Tongue (tissue), 2 donors: Measurements from ENCODE around the gene RNF166. TPM values are rescaled to one million over a fixed set of nuclear protein-coding genes. Genes with fewer than 3 reads are reported as not detected.

Experiments
- DNase-seq: peaks from one replicate; pipeline ENCODE4 v3.0.0-alpha.2; 2015
- total RNA-seq: library from RNA; depleted of rRNA; stranded (reverse); fragments of >200 nt; gene quantifications from one replicate; pipeline ENCODE4 v1.2.3, GENCODE V29; 2014

Gene RNF166
- total RNA-seq, 1 donor from 2014 or later = 20.0 TPM

DNA sequence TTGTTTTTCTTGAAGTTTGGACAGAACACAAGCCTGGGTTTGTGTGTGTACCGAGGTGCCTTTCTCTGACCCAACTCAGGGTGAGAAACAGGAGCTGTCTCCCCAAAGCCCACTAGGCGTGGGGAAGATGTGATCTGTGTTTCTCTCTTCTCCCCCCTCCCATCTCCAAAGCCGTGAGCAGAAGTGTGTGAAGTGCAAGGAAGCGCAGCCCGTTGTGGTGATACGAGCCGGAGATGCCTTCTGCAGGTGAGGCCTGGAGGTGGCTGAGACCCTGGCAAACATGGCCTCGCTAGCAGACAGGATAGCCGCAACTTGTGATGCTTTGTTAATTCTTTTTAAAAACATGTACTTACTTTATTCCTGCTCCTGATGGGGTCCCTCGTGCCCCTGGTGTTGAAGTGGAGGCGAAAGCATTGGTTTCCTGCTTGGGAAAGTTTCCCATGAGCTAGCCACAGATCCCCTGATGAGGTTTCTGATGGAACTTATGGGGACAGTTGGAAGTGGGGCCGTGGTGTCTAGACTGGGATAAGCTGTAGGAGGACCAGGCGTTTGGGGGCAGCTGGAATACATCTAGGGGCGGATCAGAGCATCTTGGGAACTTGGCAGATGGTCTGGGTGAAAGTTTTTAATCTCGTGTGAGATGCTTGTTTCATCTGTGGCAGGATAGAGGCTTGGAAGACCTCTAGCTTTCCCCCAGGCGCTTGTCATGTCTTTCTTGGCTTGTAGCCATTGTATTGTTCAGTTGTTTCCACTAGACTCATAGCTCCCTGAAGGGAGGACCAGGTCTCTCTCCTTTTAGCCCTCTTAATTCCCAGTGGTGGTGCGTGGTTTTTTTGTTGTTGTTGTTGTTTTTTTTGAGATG is 988 bp upstream of the RNF166 start:
- no peak for DNase-seq

DNA sequence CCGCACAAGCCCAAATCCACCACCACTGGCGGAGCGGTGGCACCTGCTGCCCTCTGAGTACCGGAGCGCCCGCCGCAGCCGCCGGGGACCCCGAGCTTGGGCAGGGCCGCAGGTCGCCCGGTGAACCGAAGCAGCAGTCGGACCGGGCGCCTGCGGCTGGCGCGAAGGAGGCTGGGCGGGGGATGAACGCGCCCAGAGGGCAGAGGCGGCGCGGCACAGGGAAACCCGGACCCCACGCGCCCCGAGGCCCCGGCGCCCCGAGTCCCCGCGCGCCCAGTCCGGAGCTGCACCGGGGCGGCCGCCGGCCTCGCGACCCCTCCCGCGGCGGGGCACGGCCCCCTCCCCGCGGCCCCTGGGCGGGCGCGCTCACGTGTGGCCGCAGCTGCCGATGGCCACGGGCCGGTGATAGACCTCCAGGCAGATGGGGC is 393 bp downstream of the RNF166 start:
- no peak for DNase-seq

DNA sequence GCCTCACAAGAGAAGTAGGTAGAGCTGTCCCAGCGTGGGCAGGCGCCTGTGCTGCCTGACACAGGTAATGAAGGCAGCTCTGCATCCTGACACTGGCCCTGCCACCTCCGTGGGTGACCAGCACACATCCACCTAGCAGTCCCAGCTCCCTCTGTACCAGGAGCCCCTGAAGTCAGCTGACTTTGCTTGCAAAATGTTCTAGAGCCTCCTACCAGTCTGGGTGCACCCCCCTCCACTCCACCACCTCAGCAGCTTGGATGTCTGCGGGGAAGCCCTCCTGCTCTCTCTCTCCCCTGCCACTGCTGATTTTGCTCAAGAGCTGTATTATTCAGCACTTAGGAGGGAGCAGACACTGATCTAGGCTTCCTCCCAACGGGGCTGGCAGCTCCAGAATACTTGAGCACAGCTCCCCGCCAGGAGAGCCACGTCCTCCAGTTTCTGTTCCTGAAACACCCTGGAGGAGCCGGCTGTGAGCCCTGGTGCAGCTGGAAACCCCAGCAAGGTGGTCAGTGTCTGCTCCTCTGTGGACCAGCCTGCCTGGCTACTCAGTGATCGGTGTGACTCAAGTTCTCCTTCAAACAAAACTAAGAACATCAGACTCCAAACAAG is 1.0 kb downstream of the RNF166 start:
- no peak for DNase-seq

DNA sequence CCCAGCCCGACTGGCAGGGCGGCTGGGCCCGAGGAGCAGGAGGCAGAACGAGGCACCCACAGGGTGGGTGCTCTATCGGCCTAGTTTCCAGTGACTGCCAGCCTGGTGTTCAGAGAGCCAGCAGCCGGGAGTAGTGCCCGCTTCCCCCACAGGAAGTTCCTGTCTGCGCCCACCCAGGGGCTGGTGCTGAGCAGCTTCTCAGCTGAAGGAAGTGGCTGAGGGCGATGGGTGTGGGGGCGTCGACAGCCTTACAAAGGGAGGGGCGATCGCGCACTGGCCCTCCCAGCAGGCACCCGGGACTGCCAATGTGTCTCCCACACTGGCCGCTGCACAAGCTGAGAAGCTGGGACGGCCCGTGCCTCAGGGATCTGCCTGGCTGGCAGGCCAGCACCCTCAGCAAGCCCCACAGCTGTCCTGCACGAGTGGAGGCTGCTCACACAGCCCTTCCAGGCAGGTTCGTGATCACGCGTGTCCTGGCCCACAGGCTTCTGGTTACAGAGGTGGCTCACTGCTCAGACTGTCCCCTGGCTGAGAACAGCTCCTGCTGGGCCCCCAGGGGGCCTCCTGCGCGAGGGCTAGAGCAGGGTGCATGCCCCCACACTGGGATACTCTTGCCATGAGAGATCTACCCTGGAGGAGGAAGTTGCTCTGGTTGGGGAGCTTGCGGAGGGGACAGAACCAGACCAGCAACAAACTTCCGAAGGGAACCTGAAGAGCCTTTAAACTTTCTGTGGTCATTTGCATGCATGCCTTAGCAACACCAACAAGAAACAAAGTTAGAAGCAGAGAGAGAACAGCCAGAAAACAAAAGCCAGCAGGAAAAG is 2.5 kb downstream of the RNF166 start:
- DNase-seq = no peak

DNA sequence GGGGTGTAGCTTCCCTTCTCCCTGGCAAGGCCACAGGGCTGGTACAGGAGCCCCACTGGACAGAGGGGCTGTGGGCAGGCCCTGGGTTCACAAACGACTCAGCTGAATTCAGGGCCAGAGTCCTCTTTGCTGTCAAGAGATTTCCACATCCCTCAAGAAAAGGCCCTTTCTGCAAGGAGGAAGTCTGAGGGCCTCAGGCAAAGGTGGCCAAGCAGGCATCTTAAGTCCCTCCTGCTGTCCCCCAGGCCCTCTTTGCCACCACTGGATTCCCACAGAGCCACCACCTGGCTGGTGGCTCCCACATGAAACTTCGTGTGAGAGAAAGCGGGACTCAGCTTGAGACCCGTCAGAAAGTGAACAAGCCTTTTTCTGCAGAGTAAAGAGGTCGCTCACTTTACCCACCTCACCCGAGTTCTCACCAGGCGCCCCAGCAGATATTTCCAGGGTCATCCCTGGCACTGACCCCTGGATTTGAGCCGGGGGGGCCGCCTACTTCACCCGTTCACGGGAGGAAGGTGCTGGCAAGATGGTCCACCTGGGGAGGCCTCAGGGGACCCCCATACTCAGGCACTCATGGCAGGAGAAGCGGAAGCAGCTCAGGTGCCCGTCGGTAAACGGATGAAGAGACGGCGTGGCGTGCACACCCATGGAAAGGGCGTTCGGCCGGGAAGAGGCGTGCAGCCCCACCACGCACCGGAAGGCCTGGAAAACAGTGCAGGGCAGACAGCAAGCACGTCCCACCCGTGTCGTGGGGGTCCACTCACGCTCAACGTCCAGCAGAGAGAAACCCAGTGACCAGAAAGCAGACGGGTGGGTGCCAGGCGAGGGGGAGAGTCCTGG is 3.6 kb downstream of the RNF166 start:
- no peak for DNase-seq

DNA sequence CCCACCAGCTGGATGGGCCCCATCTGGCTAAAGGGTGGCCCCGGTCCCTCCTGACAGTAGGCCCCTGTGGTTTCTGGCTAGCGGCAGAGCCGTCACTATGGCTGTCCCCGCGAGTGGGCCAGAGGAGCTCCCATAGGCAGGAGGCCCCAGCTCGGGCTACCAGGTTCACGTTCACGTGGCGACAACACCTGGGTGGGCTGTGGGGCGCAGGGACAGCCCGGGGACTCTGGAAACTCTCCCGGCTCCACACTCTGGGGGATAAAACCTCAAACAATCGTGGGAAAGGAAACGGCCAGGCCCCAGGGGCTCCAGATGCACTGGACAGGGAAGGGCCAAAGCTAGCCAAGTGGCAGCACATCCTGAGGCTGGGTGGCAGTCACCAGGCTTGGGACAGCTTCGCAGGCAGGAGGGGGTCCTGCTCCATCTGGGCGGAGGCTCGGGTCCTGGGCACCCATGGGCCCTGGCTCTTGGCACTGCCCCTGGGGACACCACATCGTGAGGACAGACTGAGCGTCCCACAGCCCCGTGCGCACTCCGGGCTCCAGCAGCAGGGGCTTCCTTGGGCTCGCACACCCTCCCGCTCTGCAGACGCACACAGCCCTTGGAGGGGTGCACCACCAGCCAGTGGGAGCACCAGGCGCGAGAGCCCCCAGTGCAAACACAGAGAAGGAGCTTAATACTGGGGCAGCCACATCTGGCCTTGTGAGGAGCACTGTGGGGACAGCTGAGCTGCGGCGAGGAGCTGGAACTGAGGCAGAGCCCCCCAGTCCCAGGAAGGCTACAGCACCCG is 4.4 kb downstream of the RNF166 start:
- DNase-seq = no peak

DNA sequence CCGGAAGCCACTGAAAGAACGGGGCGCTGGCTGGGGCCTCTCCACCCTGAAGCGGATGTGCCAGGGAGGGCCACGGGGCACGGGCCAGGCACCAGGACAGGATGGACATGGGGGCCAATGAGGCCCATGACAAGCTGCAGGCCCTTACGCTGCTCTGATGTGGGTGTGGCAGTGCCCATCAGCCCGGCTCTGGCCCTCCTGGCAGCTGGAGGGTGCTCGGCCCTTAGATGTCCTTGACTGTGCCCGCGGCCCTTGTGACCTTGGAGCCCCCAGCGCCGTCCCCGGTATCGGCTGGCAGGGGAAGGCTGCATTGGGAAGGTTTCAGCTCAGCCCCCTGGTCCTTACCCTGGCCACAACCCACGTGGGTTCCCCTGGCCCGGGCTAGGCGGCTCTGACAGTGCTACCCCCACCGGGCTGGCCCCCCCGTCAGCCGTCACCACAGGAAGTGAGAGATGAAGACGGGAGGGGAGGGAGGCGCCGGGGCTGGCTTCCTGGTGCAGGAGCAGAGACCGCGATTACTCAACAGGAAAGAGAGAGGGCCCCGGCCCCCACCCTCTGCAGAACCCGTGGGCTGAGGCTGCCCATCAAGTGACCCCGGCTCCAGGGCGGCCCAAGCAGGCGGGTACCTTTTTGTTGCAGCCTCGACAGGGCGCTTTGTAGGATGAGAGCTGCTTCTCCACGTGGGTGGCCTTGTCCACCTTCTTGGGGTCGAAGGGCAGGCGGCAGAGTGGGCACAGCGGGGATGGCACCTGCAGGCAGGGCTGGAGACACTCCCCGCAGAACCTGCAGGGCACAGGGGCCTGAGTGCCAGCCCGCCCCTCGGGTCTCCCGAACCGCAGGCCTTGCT is 5.3 kb downstream of the RNF166 start:
- DNase-seq = peak; percentile 37

DNA sequence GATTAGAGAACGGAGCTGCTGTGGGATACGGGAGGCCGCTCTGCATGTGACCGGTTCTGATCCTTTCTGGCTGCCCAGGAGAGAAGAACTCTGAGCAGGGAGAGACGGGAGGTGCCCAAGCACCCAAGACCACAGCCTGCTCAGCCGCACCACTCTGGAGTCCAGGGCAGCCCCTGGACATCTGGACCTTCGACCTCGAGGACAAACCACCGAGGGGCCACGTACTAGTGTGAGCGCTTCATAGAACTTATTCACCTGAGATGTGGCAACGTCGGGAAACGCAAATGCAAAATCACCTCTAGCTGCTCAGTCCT is 5.9 kb downstream of the RNF166 start:
- DNase-seq = no peak

DNA sequence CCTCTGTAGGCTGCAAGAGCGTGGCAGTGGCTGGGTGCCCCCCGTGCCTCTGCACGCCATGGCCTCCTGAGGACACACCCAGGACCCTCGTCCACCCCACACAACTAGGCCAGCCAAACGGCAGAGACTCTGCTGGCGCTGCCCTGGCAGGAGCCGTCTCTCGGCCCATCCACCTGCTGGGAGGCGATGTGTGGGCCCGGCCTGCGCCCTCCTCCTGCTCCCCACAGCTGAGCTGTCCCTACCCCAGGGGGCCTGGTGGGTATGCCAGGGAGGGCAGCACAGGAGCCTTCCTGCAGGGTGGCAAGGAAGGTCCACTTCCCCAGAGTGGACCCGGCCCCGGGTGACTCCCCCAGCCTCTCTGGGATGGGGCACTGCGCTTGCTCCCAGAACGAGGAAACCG is 7.0 kb downstream of the RNF166 start:
- DNase-seq = no peak

DNA sequence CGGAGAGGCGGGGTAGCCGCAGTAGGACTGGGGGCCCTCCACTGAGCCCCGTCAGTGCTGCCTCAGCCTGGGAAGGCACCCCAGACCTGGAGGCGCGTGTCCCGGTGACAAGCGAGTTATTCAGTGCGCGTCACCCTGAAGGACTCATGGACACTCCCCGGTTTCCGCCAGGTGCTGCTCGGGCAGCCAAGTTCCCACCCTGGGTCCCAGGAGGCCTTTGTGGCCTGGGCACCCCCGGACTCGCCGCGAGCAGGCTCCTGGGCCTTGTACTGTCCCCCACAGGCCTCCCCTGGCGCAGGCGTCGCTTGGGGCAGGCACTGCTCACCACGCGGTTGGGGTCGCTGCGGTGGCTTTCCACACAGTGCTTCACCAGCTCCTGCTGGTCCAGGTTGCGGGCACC is 7.6 kb downstream of the RNF166 start:
- DNase-seq = no peak

DNA sequence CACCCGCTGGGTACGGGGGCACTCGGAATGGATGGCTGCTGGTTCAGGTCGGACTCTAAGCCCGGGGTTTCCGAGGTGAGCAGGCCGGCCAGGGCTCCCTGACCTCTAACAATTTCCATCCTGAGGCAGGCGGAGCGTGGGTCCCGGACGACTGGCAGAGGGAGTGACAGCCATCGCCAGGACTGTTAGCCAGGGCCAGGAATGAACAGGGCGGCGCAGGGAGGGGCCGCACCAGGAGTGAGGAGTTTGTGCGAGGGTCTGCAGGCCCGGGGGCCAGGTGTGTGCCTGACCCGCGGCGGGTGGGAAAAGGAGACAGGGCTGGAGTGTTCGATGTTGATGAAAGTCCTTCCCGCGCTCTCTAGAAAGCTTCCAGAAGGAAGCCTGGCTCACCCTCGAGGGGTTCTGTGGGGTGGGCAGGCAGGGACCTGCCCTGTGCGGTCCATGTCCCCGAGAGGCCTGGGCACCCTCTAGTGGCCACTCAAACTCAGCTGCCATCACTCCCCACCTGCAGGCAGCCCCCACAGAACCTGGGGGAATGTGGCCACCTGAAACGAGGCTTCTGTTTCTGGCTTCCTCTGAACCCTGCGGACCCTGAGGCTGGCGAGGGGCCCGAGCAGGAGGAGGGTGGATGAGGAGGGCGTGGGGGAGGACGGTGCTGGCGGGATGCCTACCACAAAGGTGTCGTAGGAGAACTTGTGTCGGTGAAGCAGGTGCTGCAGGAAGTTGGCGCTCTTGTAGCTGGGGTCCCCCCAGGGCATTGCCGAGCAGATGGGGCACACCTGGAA is 8.2 kb downstream of the RNF166 start:
- DNase-seq = no peak

DNA sequence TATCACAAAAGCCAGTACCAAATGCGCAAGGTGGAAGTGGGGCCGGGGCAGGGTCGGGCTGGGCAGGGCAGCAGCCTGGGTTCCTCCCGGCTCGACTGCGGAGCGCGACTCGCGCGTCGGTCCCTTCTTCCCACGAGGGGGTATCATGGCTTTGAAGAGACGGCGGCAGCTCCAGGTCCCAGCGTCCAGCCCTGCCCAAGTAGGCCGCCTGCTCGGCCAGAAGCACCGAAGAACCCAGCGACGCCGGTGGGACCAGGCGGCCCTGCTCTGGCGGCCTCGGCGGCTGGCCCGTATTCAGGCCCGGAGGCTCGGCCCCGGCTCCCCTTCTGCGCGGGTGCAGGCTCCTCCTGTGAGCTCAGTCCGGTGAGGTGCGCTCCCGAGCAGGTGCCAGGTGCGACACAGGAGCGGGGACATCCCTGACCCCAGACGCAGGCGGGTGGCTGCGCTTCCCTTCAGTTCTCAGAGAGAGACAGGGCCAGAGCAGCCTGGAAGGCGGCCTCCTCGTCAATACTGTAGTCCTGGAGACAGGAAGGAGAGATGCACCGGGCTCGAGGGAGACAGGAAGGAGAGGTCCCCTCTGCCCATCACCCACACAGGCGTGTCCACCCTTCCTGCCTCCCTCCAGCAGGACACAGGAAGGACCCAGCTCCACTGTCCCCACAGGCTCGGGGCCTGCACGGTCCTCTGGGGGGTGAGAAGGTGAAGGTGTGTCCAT is 8.9 kb downstream of the RNF166 start:
- DNase-seq = no peak

DNA sequence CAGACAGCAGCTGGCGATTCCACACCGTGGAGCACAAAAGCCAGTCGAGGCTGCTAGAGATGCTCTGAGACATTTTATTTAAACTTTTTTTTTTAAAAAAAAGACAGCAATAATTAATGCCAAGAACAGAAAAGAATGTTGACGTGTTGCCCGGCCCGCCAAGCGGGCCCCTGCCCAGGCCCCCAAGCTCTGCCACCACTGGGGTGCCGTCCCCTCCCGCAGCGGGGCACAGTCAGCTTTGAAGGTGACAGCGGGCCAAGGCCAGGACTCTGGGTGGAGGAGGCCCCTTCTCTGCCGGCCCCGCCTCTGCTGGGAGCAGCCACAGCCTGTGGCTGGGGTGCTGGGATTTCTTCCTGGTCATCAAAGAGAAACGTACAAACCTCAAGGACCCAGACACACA is 9.8 kb downstream of the RNF166 start:
- no peak for DNase-seq

DNA sequence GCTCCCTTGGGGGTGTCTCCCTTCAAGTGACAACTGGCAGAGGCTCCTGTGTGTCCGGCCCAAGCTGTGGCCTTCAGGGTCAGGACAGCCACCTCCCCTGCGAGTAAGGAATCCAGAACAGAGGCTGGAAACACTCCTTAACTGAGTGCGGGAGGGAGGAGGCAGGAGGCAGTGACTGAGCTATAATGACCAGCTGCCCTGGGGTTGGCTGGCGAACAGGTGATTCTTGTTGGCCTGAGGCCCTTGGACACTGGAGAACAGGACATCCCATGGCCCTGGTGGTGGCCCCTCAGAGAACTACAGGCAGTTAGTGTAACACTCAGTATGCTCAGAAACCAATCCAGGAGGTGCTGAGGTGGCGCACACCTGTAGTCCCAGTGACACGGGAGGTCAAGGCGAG is 10.5 kb downstream of the RNF166 start:
- no peak for DNase-seq

DNA sequence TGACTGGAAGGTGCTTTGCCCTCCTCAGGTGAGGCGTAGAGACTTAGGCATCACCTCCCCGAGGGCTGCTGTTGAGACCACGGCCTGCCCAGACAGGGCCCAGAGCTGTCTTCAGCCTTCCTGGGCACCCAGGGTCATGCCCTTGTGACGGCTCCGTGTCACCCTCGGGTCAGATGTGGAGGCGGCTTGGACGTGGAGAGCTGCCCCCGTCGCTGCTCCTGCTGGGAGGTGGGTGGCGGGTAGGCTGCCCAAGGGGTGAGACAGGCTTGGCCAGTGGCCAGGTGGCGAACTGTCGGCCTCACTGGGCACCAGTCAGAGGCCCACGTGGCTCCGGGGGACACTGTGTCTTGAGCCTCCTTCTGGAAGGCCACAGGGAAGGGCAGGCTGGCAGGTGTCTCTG is 11.0 kb downstream of the RNF166 start:
- no peak for DNase-seq

DNA sequence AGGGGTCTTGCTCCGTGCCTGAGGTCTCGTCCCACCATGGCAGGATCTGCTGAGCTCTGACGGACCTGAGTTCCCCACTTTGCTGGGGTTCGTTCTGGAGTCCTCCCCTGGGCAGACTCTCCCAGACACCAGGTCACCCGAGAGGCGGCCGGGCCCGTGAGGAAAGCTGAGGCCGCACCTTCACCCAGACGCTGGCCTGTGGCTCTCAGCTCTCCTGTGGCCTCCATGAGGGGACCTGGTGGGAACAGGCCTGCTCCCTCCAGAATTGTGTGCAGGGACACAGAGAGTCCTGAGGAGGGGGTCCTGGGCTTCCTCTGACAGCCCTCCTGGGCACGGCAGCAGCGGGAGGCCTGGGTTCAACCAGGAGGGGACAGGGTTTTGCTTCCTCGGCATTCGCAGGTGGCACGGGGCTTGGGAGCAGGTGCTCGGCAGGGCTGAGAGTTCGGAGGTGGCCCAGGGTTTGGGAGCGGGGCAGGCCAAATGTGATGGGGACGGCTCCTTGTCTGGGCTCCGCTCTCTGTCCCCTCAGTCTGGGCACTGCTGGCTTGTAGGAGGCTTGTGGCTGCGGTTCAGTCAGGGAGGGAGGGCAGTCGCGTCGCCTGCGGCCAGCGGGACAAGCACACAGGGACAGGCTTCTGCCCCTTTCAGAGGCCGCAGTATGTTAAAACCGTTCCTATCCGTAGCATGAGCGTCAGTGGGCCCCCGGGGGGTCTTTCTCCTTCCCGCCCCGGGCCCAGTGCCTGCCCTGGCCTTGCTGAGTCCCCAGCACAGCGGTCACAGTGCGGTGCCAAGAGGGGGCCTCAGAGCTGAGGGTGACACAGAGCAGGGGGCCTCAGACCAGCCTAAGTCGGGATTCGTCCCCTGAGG is 11.8 kb downstream of the RNF166 start:
- no peak for DNase-seq

DNA sequence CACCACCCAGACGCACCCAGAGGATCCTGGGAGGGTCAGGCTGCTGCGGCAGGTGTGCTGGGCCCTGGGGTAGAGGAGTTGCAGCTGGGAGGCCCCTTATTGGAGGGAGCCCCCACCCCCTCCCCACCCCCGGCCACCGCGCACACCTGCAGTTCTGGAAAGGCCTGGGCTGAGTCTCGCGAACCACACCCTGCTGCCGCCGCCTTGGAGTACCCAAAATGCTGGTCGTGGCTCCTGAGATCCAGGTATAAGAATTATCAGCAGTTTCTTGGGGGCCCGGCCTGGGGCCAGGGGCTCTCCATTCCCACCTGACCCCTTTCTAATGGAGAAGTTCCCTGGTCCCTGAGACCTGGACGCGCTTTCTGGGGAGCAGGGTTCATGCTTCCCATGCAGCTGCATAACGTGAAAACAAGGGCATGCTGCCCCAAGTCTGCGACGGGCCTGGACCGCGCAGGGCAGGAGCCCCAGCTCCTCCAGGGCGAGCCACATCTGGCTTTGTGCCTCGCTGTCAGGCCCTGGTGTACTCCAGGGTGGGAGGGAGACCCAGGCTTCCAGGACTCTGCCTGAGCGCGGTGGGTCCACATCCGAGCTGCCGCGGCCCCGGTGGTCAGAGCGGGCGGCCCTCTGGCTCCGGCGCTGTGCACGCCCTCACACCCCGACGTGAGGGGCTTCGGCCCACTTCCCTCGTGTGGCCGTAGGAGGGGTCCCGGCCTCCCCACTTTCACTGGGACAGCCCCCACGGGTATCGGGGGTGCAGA is 12.6 kb downstream of the RNF166 start:
- DNase-seq = no peak
